AG09309 (cell line): ENCODE results near the gene PPP2R2D.
"Not testable (repeated sequence)": the region's sequence is repeated elsewhere in the genome, so short reads cannot be mapped to it uniquely, and the experiment has no call there.

ENCODE experiments used
- DNase-seq: peaks from one replicate; pipeline ENCODE4 v3.0.0-alpha.2; 2010; ENCODE audit warnings: low read depth
- H3K4me3 ChIP-seq: 2 replicates; pipeline ENCODE4 v1.5.1; 2011; ENCODE audit warnings: mild to moderate bottlenecking, low read depth, low read length, moderate library complexity; ENCODE audit not compliant: control insufficient read depth
- TF ChIP-seq, protein P1 (sequence below): IDR thresholded peaks from 2 replicates; pipeline ENCODE4 v1.5.1; 2011; ENCODE audit warnings: mild to moderate bottlenecking, low read depth, low read length, inconsistent platforms; ENCODE audit not compliant: insufficient read depth, control insufficient read depth; ENCODE audit errors: missing control alignments

Gene PPP2R2D

DNA sequence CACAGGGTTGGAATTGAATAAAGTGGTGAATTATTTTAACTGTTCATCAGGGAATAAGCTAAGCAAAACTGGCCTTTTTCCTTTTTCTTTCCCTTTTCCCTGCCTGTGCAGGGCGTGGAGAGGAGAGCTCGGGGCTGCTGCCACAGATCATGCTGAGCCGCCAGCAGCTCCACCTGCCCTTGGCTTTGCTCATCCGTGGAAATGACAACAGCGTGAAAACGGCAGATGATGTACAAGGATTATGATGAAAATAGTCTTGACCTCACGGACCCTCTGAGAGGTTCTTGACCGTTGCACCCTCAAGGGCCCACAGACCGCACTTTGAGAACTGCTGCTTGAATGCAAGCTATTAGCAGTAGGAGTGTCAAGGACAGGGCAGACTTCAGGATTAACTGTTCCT lies 10.6 kb downstream of the PPP2R2D start:
- no peak overlapping the region for H3K4me3 ChIP-seq
- no peak for DNase-seq

DNA sequence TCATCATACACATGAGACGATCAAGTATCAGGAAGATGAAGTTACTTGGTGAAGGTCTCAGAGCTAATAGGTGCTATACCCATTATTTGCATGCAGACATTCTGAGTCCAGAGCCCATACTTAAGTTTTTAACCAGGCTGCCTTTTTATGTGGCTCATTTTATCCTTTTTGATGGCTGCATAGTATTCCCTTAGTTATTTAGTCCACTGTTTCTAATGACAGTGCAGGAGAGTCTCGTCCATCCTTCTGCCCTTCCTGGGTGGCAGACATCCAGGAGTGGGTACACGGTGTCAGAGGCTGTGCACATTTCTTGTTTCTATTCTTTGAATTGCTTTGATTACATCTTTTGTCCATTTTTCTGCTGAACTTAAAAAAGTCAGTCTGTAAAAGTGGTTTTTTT lies 11.8 kb downstream of the PPP2R2D start:
- H3K4me3 ChIP-seq = no peak overlapping the region
- TF ChIP-seq, protein P1, sequence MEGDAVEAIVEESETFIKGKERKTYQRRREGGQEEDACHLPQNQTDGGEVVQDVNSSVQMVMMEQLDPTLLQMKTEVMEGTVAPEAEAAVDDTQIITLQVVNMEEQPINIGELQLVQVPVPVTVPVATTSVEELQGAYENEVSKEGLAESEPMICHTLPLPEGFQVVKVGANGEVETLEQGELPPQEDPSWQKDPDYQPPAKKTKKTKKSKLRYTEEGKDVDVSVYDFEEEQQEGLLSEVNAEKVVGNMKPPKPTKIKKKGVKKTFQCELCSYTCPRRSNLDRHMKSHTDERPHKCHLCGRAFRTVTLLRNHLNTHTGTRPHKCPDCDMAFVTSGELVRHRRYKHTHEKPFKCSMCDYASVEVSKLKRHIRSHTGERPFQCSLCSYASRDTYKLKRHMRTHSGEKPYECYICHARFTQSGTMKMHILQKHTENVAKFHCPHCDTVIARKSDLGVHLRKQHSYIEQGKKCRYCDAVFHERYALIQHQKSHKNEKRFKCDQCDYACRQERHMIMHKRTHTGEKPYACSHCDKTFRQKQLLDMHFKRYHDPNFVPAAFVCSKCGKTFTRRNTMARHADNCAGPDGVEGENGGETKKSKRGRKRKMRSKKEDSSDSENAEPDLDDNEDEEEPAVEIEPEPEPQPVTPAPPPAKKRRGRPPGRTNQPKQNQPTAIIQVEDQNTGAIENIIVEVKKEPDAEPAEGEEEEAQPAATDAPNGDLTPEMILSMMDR = no peak
- DNase-seq = no peak

More for the DNA sequence above, 10.6 kb downstream of the PPP2R2D start:
- TF ChIP-seq, protein P1 = no peak

DNA sequence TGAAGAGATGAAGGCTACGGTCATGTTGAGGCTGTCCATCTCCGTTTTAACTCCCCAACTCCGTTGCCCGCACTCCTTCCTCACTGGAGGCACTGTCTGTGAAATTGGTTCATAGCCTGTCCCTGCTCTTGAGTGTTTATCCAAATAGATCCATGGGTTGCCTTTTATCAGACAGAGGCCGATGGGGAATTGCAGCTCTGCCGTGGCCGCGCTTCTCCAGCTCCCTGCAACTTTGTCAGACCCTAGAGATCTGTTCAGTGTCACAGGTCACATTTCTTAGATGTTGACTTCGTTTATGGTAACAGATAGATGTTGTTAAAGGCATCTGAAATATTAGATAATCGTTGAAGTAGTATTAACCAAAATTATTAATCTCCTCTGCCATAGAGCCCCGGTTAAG lies 14.7 kb downstream of the PPP2R2D start:
- TF ChIP-seq, protein P1 = no peak
- H3K4me3 ChIP-seq = no peak overlapping the region
- DNase-seq = no peak

DNA sequence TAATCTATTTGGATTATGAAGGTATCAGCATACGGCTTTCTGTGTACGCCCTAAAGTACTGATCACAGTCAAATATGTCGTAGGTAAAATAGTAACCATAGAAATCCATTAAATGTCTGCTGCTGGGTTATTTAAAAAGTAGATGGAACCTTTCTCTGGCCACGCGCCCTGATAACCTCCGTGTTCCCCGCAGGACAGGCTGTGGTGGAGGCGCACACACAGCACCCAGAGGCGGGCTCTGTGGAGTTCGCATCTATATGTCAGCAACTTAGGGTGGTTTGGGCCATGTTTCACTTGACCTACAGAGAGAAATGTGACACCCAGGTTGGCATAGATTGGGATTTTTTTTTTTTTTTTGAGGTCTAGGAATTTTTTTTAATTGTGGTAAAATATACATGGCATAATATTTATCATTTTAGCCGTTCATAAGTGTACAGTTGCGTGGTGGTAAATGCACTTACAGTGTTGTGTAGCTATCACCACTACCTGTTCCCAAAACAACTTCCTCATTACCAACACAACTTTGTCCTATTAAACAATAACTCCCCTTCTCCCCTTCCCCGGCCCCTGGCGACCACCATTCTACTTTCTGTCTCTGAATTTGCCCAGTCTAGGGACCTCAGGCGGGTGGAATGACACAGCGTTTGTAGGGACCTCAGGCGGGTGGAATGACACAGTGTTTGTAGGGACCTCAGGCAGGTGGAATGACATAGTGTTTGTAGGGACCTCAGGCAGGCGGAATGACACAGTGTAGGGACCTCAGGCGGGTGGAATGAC lies 15.4 kb downstream of the PPP2R2D start:
- H3K4me3 ChIP-seq = no peak overlapping the region
- TF ChIP-seq, protein P1 = no peak
- DNase-seq = no peak

DNA sequence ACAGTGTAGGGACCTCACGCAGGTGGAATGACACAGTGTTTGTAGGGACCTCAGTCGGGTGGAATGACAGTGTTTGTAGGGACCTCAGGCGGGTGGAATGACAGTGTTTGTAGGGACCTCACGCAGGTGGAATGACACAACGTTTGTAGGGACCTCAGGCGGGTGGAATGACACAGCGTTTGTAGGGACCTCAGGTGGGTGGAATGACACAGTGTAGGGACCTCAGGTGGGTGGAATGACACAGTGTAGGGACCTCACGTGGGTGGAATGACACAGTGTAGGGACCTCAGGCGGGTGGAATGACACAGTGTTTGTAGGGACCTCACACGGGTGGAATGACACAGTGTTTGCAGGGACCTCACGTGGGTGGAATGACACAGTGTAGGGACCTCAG lies 16.0 kb downstream of the PPP2R2D start:
- DNase-seq, H3K4me3 ChIP-seq: not testable (repeated sequence)

DNA sequence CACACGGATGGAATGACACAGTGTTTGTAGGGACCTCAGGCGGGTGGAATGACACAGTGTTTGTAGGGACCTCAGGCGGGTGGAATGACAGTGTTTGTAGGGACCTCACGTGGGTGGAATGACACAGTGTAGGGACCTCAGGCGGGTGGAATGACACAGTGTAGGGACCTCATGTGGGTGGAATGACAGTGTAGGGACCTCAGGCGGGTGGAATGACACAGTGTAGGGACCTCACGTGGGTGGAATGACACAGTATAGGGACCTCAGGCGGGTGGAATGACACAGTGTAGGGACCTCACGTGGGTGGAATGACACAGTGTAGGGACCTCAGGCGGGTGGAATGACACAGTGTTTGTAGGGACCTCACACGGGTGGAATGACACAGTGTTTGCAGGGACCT lies 16.7 kb downstream of the PPP2R2D start:
- not testable (repeated sequence) for DNase-seq, H3K4me3 ChIP-seq

DNA sequence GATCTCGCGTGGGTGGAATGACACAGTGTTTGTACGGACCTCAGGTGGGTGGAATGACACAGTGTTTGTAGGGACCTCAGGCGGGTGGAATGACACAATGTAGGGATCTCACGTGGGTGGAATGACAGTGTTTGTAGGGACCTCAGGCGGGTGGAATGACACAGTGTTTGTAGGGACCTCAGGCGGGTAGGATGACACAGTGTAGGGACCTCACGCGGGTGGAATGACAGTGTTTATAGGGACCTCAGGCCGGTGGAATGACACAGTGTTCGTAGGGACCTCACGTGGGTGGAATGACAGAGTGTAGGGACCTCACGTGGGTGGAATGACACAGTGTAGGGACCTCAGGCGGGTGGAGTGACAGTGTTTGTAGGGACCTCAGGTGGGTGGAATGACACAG lies 18.7 kb downstream of the PPP2R2D start:
- not testable (repeated sequence) for H3K4me3 ChIP-seq, DNase-seq

DNA sequence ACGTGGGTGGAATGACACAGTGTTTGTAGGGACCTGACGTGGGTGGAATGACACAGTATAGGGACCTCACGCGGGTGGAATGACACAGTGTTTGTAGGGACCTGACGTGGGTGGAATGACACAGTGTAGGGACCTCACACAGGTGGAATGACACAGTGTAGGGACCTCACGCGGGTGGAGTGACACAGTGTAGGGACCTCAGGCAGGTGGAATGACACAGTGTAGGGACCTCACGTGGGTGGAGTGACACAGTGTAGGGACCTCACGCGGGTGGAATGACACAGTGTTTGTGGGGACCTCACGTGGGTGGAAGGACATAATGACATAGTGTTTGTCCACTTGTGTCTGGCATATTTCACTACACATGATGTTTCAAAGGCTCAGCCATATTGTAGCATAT lies 19.3 kb downstream of the PPP2R2D start:
- no peak overlapping the region for H3K4me3 ChIP-seq
- no peak for DNase-seq
- TF ChIP-seq, protein P1 = no peak
